ENCODE data around the gene RPS15A. TPM values are rescaled to one million over a fixed set of nuclear protein-coding genes. Genes with fewer than 3 reads are reported as not detected.
A peak's percentile ranks its signal among the peaks of the same experiment; 100 is the strongest.

The RPS15A gene
- total RNA-seq, 2 donors from 2014 or later = 1,367 to 1,664 TPM

- H3K9ac ChIP-seq (ENCODE audit: extremely low read depth, low read length, poor library complexity, severe bottlenecking) = no peak overlapping the region
- no peaks in the 10 kb centered on the region for H3K9me3 ChIP-seq (ENCODE audit: control insufficient read depth, low read length)
- H3K4me3 ChIP-seq (ENCODE audit: low read length) = peak overlapping the region; percentile 53
- no peak overlapping the region for H3K27ac ChIP-seq (ENCODE audit: low read depth, low read length)
- WGBS, 2 experiments (ENCODE audit: insufficient coverage in 1 of 2, insufficient read length in 1 of 2) = 87 to 100% methylated on average over 1 of the region's 1 CpG
- H3K9me3 Mint-ChIP-seq = no peaks in the 10 kb centered on the region
- no peak for TF ChIP-seq CTCF (conservative IDR thresholded peaks at IDR 0.05)
- DNase-seq = no peak
- no peaks in the 10 kb centered on the region for H3K27me3 ChIP-seq (ENCODE audit: control insufficient read depth, insufficient read depth, low read length, poor library complexity, severe bottlenecking)
- H3K4me1 ChIP-seq (ENCODE audit: control insufficient read depth, insufficient read depth, low read length) = peaks cover 6% of the 10 kb centered on the region
- peaks cover 81% of the 10 kb centered on the region for H3K36me3 ChIP-seq (ENCODE audit: control insufficient read depth, insufficient read depth, low read length)
- H3K36me3 Mint-ChIP-seq (ENCODE audit: low read depth) = peaks cover 64% of the 10 kb centered on the region
- peaks cover 13% of the 10 kb centered on the region for H3K4me1 Mint-ChIP-seq
- no peaks in the 10 kb centered on the region for H3K27me3 Mint-ChIP-seq (ENCODE audit: insufficient read depth)
- no peak overlapping the region for H3K4me3 Mint-ChIP-seq
- H3K27ac Mint-ChIP-seq = peak overlapping the region; percentile 12
These were observed 6.2 kb upstream of the RPS15A start for GRCh38 chr16:18796377-18796776.

- no peak overlapping the region for H3K27ac Mint-ChIP-seq
- no peak for TF ChIP-seq CTCF (conservative IDR thresholded peaks at IDR 0.05)
- H3K36me3 Mint-ChIP-seq (ENCODE audit: low read depth) = peaks cover 81% of the 10 kb centered on the region
- Histone ChIP-seq H3K27ac (ENCODE audit: low read depth, low read length) (no peak overlapping the region), H3K9me3 (ENCODE audit: control insufficient read depth, low read length) (no peaks in the 10 kb centered on the region), H3K36me3 (ENCODE audit: control insufficient read depth, insufficient read depth, low read length) (peaks cover 83% of the 10 kb centered on the region), H3K4me1 (ENCODE audit: control insufficient read depth, insufficient read depth, low read length) (no peaks in the 10 kb centered on the region), H3K4me3 (ENCODE audit: low read length) (no peak overlapping the region), H3K9ac (ENCODE audit: extremely low read depth, low read length, poor library complexity, severe bottlenecking) (no peak overlapping the region), H3K27me3 (ENCODE audit: control insufficient read depth, insufficient read depth, low read length, poor library complexity, severe bottlenecking) (no peaks in the 10 kb centered on the region)
- peaks cover 3% of the 10 kb centered on the region for H3K9me3 Mint-ChIP-seq
- no peak overlapping the region for H3K4me3 Mint-ChIP-seq
- H3K27me3 Mint-ChIP-seq (ENCODE audit: insufficient read depth) = no peaks in the 10 kb centered on the region
- no peak for DNase-seq
- peaks cover 13% of the 10 kb centered on the region for H3K4me1 Mint-ChIP-seq
- whole genome bisulfite sequencing, 2 experiments (ENCODE audit: insufficient coverage in 1 of 2, insufficient read length in 1 of 2) = 92 to 94% methylated on average over 10 to 11 of the region's 11 CpGs
These were observed 2.8 kb upstream of the RPS15A start for GRCh38 chr16:18792836-18793433.

- H3K27ac ChIP-seq (ENCODE audit: low read depth, low read length) = peak overlapping the region; percentile 90
- H3K36me3 ChIP-seq (ENCODE audit: control insufficient read depth, insufficient read depth, low read length) = peaks cover 83% of the 10 kb centered on the region
- peak overlapping the region; percentile 94 for H3K4me3 Mint-ChIP-seq
- peaks cover 3% of the 10 kb centered on the region for H3K9me3 Mint-ChIP-seq
- H3K27me3 ChIP-seq (ENCODE audit: control insufficient read depth, insufficient read depth, low read length, poor library complexity, severe bottlenecking) = no peaks in the 10 kb centered on the region
- H3K27ac Mint-ChIP-seq = peak overlapping the region; percentile 96
- H3K9ac ChIP-seq (ENCODE audit: extremely low read depth, low read length, poor library complexity, severe bottlenecking) = peak overlapping the region; percentile 98
- no peak for DNase-seq
- peaks cover 5% of the 10 kb centered on the region for H3K4me1 ChIP-seq (ENCODE audit: control insufficient read depth, insufficient read depth, low read length)
- 0 to 10% methylated on average over 4 to 5 of the region's 5 CpGs for WGBS, 2 experiments (ENCODE audit: insufficient coverage in 1 of 2, insufficient read length in 1 of 2)
- peaks cover 90% of the 10 kb centered on the region for H3K36me3 Mint-ChIP-seq (ENCODE audit: low read depth)
- H3K4me3 ChIP-seq (ENCODE audit: low read length) = peak overlapping the region; percentile 95
- no peaks in the 10 kb centered on the region for H3K9me3 ChIP-seq (ENCODE audit: control insufficient read depth, low read length)
- TF ChIP-seq CTCF (conservative IDR thresholded peaks at IDR 0.05) = no peak
- peaks cover 40% of the 10 kb centered on the region for H3K4me1 Mint-ChIP-seq
- H3K27me3 Mint-ChIP-seq (ENCODE audit: insufficient read depth) = no peaks in the 10 kb centered on the region
These were observed 652 bp downstream of the RPS15A start for GRCh38 chr16:18789515-18789849.
